Parathyroid adenoma (tissue), 2 donors: ENCODE data around the gene TAS2R41.
A peak's percentile ranks its signal among the peaks of the same experiment; 100 is the strongest.
"Not testable (repeated sequence)": the region's sequence is repeated elsewhere in the genome, so short reads cannot be mapped to it uniquely, and the experiment has no call there.

Source experiments
- H2AFZ ChIP-seq: fragments of 300-600 bp; sonication (generic); one replicate; pipeline ENCODE4 v1.7.0; 2017; ENCODE audit warnings: antibody characterized with exemption, mild to moderate bottlenecking
- H3K27ac ChIP-seq: fragments of 300-600 bp; sonication (generic); one replicate; pipeline ENCODE4 v1.7.0; 2017
- H3K27me3 ChIP-seq: fragments of 300-600 bp; sonication (generic); one replicate; pipeline ENCODE4 v1.7.0; 2017; ENCODE audit warnings: low read length; ENCODE audit not compliant: control insufficient read depth, insufficient read depth
- H3K36me3 ChIP-seq: fragments of 300-600 bp; sonication (generic); one replicate; pipeline ENCODE4 v1.7.0; 2017; ENCODE audit warnings: low read length; ENCODE audit not compliant: control insufficient read depth, insufficient read depth
- H3K4me1 ChIP-seq: fragments of 300-600 bp; sonication (generic); one replicate; pipeline ENCODE4 v1.7.0; 2017; ENCODE audit warnings: control low read depth
- H3K4me2 ChIP-seq: fragments of 300-600 bp; sonication (generic); one replicate; pipeline ENCODE4 v1.7.0; 2017; ENCODE audit warnings: low read length
- H3K4me3 ChIP-seq: fragments of 300-600 bp; sonication (generic); one replicate; pipeline ENCODE4 v1.7.0; 2017; ENCODE audit warnings: low read depth, low read length
- H3K79me2 ChIP-seq: fragments of 300-600 bp; sonication (generic); one replicate; pipeline ENCODE4 v1.7.0; 2017; ENCODE audit warnings: control low read depth
- H3K9ac ChIP-seq: fragments of 300-600 bp; sonication (generic); one replicate; pipeline ENCODE4 v1.7.0; 2017; ENCODE audit warnings: mild to moderate bottlenecking
- H3K9me3 ChIP-seq: fragments of 300-600 bp; sonication (generic); one replicate; pipeline ENCODE4 v1.7.0; 2017; ENCODE audit warnings: low read length; ENCODE audit not compliant: control insufficient read depth
- TF ChIP-seq, protein P1 (sequence below): fragments of 300-600 bp; sonication (generic); IDR thresholded peaks from one replicate; pipeline ENCODE4 v1.7.0; 2017; ENCODE audit warnings: antibody characterized with exemption, mild to moderate bottlenecking
- donor health status: primary hyperparathyroidism.

The TAS2R41 gene

DNA sequence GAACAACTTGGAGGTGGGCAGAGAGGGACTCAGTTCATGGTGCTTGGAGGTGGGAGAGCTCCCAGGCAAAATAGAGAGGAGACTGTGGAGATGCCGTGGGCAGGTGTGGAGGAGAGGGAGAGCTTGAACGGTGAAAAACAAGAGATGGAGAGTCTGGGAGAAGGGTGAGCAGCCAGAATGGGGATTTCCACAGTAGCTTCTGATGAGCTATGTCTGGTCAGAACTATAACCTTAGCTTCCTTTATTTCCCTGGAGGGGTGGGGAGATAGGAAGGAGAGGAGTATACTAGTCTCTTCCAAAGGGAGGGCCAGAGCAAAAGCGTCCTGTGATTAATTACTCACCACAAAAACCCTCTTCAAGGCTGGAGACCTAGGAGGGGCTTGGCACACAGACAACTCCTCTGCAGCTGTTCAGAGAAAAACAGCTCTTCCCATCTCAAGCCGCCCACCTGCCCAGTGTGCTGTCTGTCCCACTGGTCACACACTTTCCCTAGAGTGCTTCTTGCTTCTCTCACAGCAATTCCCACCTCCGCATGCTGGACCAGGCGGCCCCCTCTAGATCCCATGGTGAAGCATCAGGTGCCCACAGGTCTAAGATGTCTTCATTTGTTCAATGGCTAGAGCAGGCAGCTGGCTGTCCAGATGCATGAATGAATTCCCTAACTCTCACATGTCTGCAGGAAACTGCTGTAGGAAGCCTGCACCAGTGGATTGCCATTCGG lies 41.9 kb downstream of the TAS2R41 start:
- no peak overlapping the region for H3K4me2 ChIP-seq
- no peak overlapping the region for H3K4me3 ChIP-seq
- peak overlapping the region; percentile 23 for H2AFZ ChIP-seq
- no peaks in the 10 kb centered on the region for H3K36me3 ChIP-seq
- H3K27ac ChIP-seq = peak overlapping the region; percentile 3
- H3K4me1 ChIP-seq = peaks cover 30% of the 10 kb centered on the region
- no peaks in the 10 kb centered on the region for H3K79me2 ChIP-seq
- no peaks in the 10 kb centered on the region for H3K9me3 ChIP-seq
- no peaks in the 10 kb centered on the region for H3K27me3 ChIP-seq
- TF ChIP-seq, protein P1, sequence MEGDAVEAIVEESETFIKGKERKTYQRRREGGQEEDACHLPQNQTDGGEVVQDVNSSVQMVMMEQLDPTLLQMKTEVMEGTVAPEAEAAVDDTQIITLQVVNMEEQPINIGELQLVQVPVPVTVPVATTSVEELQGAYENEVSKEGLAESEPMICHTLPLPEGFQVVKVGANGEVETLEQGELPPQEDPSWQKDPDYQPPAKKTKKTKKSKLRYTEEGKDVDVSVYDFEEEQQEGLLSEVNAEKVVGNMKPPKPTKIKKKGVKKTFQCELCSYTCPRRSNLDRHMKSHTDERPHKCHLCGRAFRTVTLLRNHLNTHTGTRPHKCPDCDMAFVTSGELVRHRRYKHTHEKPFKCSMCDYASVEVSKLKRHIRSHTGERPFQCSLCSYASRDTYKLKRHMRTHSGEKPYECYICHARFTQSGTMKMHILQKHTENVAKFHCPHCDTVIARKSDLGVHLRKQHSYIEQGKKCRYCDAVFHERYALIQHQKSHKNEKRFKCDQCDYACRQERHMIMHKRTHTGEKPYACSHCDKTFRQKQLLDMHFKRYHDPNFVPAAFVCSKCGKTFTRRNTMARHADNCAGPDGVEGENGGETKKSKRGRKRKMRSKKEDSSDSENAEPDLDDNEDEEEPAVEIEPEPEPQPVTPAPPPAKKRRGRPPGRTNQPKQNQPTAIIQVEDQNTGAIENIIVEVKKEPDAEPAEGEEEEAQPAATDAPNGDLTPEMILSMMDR = no peak
- H3K9ac ChIP-seq = no peak overlapping the region

DNA sequence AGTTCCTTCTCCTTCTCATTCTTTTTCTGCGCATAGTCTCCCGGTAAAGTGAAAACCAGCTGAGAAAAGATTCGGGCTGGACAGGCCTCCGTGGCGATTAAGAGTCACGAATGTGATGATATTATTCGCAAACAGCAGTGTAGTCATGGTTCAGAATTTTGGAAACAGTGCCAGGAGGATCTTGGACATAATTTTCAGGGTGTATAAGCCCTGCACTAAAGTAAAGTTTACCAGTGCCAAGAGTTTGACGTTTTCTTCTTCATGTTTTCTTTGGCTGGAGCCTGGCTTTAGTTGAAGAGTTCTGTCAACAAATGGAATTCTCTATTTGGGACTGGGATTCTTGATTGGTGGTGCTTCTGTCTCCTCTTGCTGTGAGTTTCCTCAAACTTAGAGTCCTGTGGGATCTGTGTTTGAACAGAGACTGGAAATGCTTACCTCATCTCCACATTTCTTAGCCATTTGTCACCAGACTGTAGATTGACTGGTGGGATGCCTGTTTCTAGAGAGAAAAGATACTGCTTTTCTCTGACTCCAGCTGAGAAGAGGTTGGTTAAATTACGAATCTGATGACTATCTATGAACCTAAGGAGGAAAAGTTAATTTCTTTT lies 44.7 kb downstream of the TAS2R41 start:
- H3K4me2 ChIP-seq, H3K27ac ChIP-seq, H2AFZ ChIP-seq, H3K36me3 ChIP-seq, H3K27me3 ChIP-seq, H3K9ac ChIP-seq, H3K9me3 ChIP-seq, H3K79me2 ChIP-seq, H3K4me3 ChIP-seq, H3K4me1 ChIP-seq: not testable (repeated sequence)
